Endothelial cell of umbilical vein (primary cell): ENCODE data around the gene ADIG. TPM values are rescaled to one million over a fixed set of nuclear protein-coding genes. Genes with fewer than 3 reads are reported as not detected.

Experiments
- BruUV-seq: library from RNA; stranded (reverse); fragments of 400-500 nt; replicated peaks from 2 replicates; lab custom pipeline; 2021; lab: Mats Ljungman, UMichigan
- CTCF ChIA-PET: fragments of 300-600, 350-600 bp; sonication (Branson Sonifier 250); formaldehyde crosslinking; loops from one replicate; lab custom pipeline; 2021; ENCODE audit warnings: antibody characterized with exemption, inconsistent platforms; lab: Charles Lee
- POLR2A ChIA-PET: fragments of 300-600, 350-600 bp; sonication (Branson Sonifier 250); formaldehyde crosslinking; loops from one replicate; lab custom pipeline; 2021; ENCODE audit warnings: antibody characterized with exemption, inconsistent platforms; lab: Charles Lee
- DNase-seq: peaks from one replicate; pipeline ENCODE4 v3.0.0-alpha.2; 2011; ENCODE audit warnings: low read depth, low spot score
- FAIRE-seq: peaks from 2 replicates; lab custom pipeline; 2011; peaks lifted over from hg19 to GRCh38; lab: Jason Lieb, UNC
- H2AFZ ChIP-seq: 2 replicates; pipeline ENCODE4 v1.6.0; 2012; ENCODE audit warnings: low read depth, low read length, control low read depth, inconsistent platforms
- H3K27ac ChIP-seq: 2 replicates; pipeline ENCODE4 v1.5.1; 2011; ENCODE audit warnings: low read depth, mild to moderate bottlenecking, control low read depth, low read length, moderate library complexity; ENCODE audit not compliant: insufficient read depth
- H3K27me3 ChIP-seq, 2 experiments: 2 replicates each; pipeline versions ENCODE4 v1.6.0 to v1.6.1; 2011; ENCODE audit warnings: low read length in 2 of 2, mixed read lengths in 1 of 2; ENCODE audit not compliant: control insufficient read depth in 2 of 2, insufficient read depth in 2 of 2
- H3K36me3 ChIP-seq, 2 experiments: 2 replicates in 1 of 2; 3 replicates in 1 of 2; pipeline ENCODE4 v1.5.1; 2011; ENCODE audit warnings: low read length in 2 of 2, mild to moderate bottlenecking in 1 of 2, moderate library complexity in 1 of 2; ENCODE audit not compliant: control insufficient read depth in 2 of 2, insufficient read depth in 2 of 2; ENCODE audit errors: extremely low read depth in 1 of 2
- H3K4me1 ChIP-seq: 3 replicates; pipeline ENCODE4 v1.5.1; 2011; ENCODE audit warnings: mild to moderate bottlenecking, low read length; ENCODE audit not compliant: control insufficient read depth, insufficient read depth; ENCODE audit errors: extremely low read depth
- H3K4me2 ChIP-seq: 2 replicates; pipeline ENCODE4 v1.6.1; 2011; ENCODE audit warnings: low read length, control low read depth, mixed read lengths; ENCODE audit not compliant: insufficient read depth
- H3K4me3 ChIP-seq, 3 experiments: fragments of 200-600 bp in 1 of 3; sonication (generic), shearing (Covaris generic) in 1 of 3; replicated peaks in 1 of 3; 2 replicates each; pipeline ENCODE4 v1.5.1; 2011 to 2016; ENCODE audit warnings: control low read depth in 3 of 3, low read length in 3 of 3, mild to moderate bottlenecking in 2 of 3, inconsistent platforms in 1 of 3, low read depth in 1 of 3, moderate library complexity in 1 of 3; ENCODE audit not compliant: insufficient read depth in 1 of 3
- H3K79me2 ChIP-seq: 2 replicates; pipeline ENCODE4 v1.6.0; 2012; ENCODE audit warnings: low read length, inconsistent platforms; ENCODE audit not compliant: control insufficient read depth, insufficient read depth
- H3K9ac ChIP-seq: replicated peaks from 2 replicates; pipeline ENCODE3; 2011; ENCODE audit warnings: low read length, control low read depth; ENCODE audit not compliant: insufficient read depth; ENCODE audit errors: extremely low read depth
- H3K9me1 ChIP-seq: replicated peaks from 3 replicates; pipeline ENCODE4 v1.6.0; 2011; ENCODE audit warnings: mild to moderate bottlenecking, low read length; ENCODE audit not compliant: control insufficient read depth, insufficient read depth; ENCODE audit errors: extremely low read depth
- H3K9me3 ChIP-seq: replicated peaks from 2 replicates; pipeline ENCODE4 v1.5.1; 2012; ENCODE audit warnings: low read length, inconsistent platforms; ENCODE audit not compliant: control insufficient read depth, insufficient read depth
- H4K20me1 ChIP-seq: replicated peaks from 2 replicates; pipeline ENCODE3; 2011; ENCODE audit warnings: mild to moderate bottlenecking, low read length; ENCODE audit not compliant: control insufficient read depth, insufficient read depth; ENCODE audit errors: extremely low read depth
- EZH2 ChIP-seq: IDR thresholded peaks from 2 replicates; pipeline ENCODE4 v1.6.1; 2012; ENCODE audit warnings: borderline replicate concordance, low read depth, mild to moderate bottlenecking, moderate library complexity, low read length, inconsistent platforms; ENCODE audit not compliant: severe bottlenecking
- FOS ChIP-seq: IDR thresholded peaks from 2 replicates; pipeline ENCODE4 v1.6.1; 2011; ENCODE audit warnings: mild to moderate bottlenecking, low read length, moderate library complexity, borderline replicate concordance; ENCODE audit not compliant: insufficient read depth
- GATA2 ChIP-seq: IDR thresholded peaks from 2 replicates; pipeline ENCODE4 v1.7.0; 2011; ENCODE audit warnings: low read depth, mild to moderate bottlenecking, moderate library complexity, mixed read lengths, low read length; ENCODE audit not compliant: insufficient read length, insufficient read depth
- JUN ChIP-seq: IDR thresholded peaks from 2 replicates; pipeline ENCODE4 v1.6.1; 2011; ENCODE audit warnings: borderline replicate concordance, low read depth; ENCODE audit not compliant: insufficient read length, insufficient read depth
- MAX ChIP-seq: IDR thresholded peaks from 2 replicates; pipeline ENCODE4 v1.6.1; 2011; ENCODE audit not compliant: insufficient read depth, insufficient read length
- MYC ChIP-seq: IDR thresholded peaks from one replicate; pipeline ENCODE4 v1.6.1; 2011; ENCODE audit warnings: mild to moderate bottlenecking, low read depth, low read length
- POLR2A ChIP-seq: IDR thresholded peaks from 2 replicates; pipeline ENCODE4 v1.6.1; 2012; ENCODE audit warnings: low read depth, mild to moderate bottlenecking, control low read depth, low read length
- POLR2AphosphoS5 ChIP-seq: IDR thresholded peaks from 2 replicates; pipeline ENCODE4 v1.6.1; 2012; ENCODE audit warnings: low read depth, mild to moderate bottlenecking, control low read depth, low read length, moderate library complexity; ENCODE audit not compliant: insufficient read depth
- dilution Hi-C: fragments of 300-500 bp; cut with MboI; formaldehyde crosslinking; loops from one replicate; pipeline ENCODE4 v1.15.0; 2019; ENCODE audit warnings: low sequenced_read_pairs; ENCODE audit not compliant: extremely low pct_ligation_motif_present
- intact Hi-C: fragments of 100-400 bp; cut with micrococcal nuclease; formaldehyde crosslinking; loops from one replicate; pipeline ENCODE4 v1.10.0; 2022
- polyA plus RNA-seq, 4 experiments: library from polyadenylated mRNA; depleted of rRNA in 3 of 4; stranded (reverse) in 3 of 4; unstranded in 1 of 4; fragments of >200 nt; gene quantifications; 2 replicates each; pipeline versions ENCODE4 v1.2.1 to v1.2.3, GENCODE V29; 2011 to 2012; ENCODE audit warnings: missing spikeins in 1 of 4
- total RNA-seq: library from RNA; stranded (reverse); gene quantifications from 2 replicates; pipeline ENCODE4 v1.2.3, GENCODE V29; 2021
- TF ChIP-seq, protein P1 (sequence below), 2 donors: IDR thresholded peaks; 1 replicate in 1 of 2; 2 replicates in 1 of 2; pipeline ENCODE4 v1.5.1; 2011; ENCODE audit warnings: low read length in 2 of 2, mild to moderate bottlenecking in 2 of 2, moderate library complexity in 2 of 2, control low read depth in 1 of 2, inconsistent platforms in 1 of 2, low read depth in 1 of 2; ENCODE audit not compliant: insufficient read depth in 1 of 2; ENCODE audit errors: extremely low read depth in 1 of 2

The ADIG gene
- total and polyA plus RNA-seq, 2 donors (not counting 3 experiments of a cell fraction or from before 2014, with no cell fraction given) = not detected

DNA sequence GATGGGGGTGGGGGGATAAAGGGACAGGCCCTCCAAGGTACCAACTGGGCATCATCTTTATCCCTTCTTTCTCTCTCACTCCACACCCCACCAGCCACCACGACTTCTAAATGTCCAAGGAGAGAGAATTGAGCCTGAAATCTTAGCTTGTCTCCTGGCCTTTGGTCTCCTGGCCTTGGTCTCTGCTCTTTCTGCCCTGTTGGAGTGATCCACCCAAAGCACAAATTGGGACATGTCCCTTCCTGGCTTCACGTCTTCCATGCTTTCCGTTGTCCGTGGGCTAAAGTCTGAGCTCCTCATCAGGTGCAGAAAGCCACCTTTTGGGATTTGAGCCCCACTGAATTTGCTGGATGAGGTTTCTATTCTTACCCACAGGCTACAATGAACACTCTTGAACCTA is 8.4 kb downstream of the ADIG start:
- CTCF ChIA-PET = no interaction called here
- dilution Hi-C loops (no loop called here), intact Hi-C loops (no loop called here)
- POLR2A ChIA-PET = no interaction called here
- Histone ChIP-seq H3K79me2 (no peaks in the 10 kb centered on the region), H3K4me2 (no peak overlapping the region), H2AFZ (no peak overlapping the region), H3K9me3 (no peaks in the 10 kb centered on the region), H3K4me1 (no peaks in the 10 kb centered on the region), H3K9ac (no peak overlapping the region), H4K20me1 (no peaks in the 10 kb centered on the region), H3K27me3 (no peaks in the 10 kb centered on the region), H3K4me3 (no peak overlapping the region), H3K27ac (no peak overlapping the region), H3K36me3 (no peaks in the 10 kb centered on the region), H3K9me1 (no peaks in the 10 kb centered on the region)
- no peak for TF ChIP-seq GATA2
- TF ChIP-seq MAX = no peak
- TF ChIP-seq, protein P1, sequence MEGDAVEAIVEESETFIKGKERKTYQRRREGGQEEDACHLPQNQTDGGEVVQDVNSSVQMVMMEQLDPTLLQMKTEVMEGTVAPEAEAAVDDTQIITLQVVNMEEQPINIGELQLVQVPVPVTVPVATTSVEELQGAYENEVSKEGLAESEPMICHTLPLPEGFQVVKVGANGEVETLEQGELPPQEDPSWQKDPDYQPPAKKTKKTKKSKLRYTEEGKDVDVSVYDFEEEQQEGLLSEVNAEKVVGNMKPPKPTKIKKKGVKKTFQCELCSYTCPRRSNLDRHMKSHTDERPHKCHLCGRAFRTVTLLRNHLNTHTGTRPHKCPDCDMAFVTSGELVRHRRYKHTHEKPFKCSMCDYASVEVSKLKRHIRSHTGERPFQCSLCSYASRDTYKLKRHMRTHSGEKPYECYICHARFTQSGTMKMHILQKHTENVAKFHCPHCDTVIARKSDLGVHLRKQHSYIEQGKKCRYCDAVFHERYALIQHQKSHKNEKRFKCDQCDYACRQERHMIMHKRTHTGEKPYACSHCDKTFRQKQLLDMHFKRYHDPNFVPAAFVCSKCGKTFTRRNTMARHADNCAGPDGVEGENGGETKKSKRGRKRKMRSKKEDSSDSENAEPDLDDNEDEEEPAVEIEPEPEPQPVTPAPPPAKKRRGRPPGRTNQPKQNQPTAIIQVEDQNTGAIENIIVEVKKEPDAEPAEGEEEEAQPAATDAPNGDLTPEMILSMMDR (IDR thresholded peaks at IDR 0.05; ENCODE audit: extremely low read depth in 1 of 2, insufficient read depth in 1 of 2, low read depth in 1 of 2, low read length in 2 of 2) = no peak
- no peak for TF ChIP-seq FOS
- no peak for TF ChIP-seq POLR2A
- TF ChIP-seq EZH2 = no peak
- no peak for TF ChIP-seq JUN
- TF ChIP-seq MYC = no peak
- no peak for TF ChIP-seq POLR2AphosphoS5
- no TSS peak for BruUV-seq
- FAIRE-seq (no peak), DNase-seq (no peak)
